IPS-NIHi7 (cell line): Measurements from ENCODE around the gene NANS.
A peak's percentile ranks its signal among the peaks of the same experiment; 100 is the strongest.

Experiments used
- DNase-seq: peaks from one replicate; pipeline ENCODE4 v3.0.0; 2012; ENCODE audit warnings: mixed read lengths; ENCODE audit errors: extremely low spot score

The NANS gene

DNA sequence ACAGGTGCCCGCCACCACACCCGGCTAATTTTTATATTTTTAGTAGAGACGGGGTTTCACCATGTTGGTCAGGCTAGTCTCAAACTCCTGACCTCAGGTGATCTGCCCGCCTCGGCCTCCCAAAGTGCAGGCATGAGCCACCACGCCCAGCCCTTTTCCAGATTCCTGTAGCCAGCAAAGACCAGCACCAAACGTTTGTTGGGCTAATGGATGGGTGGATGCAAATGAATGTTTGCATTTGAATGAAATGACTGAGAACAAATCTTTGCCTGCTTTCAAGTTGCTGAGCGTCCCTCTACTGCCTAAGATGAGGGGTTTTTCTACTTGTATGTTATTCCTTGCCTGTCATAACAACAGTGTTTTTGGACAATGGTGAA lies 20.0 kb downstream of the NANS start:
- peak; percentile 38 for DNase-seq

- no peak for DNase-seq
Measured at GRCh38 chr9:98078895-98079294, 22.4 kb downstream of the NANS start.

DNA sequence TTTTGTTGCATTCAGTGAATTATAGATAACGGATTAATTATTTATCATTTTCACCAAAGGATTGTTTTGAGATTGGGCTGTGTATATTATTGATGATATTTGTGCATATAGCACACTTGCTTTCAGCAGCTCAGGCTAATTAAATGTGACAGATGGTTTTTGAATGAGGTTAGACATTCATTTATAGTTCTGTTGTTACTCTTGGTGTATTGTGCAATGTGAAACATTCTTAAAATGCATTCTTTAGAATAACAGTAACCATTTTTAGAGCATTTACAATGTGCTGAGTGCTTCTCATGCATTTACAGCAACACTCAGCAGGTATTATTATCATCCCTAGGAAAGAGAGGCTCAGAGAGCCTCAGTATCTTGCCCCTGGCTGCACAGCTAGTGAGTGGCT lies 23.8 kb downstream of the NANS start:
- no peak for DNase-seq

DNA sequence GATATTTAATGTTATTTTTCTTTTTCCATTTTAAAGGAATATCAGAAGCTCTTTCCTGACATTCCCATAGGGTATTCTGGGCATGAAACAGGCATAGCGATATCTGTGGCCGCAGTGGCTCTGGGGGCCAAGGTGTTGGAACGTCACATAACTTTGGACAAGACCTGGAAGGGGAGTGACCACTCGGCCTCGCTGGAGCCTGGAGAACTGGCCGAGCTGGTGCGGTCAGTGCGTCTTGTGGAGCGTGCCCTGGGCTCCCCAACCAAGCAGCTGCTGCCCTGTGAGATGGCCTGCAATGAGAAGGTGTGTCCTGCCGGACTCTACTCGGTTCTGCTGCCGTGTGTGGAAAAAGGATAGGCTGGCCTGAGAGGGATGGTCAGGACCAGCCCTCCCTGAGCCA lies 24.2 kb downstream of the NANS start:
- no peak for DNase-seq

- no peak for DNase-seq
Measured at GRCh38 chr9:98081477-98082219, 25.1 kb downstream of the NANS start.

- DNase-seq: no peak
Measured at GRCh38 chr9:98083061-98083501, 26.5 kb downstream of the NANS start.

GRCh38 chr9:98083566-98084183 lies 27.1 kb downstream of the NANS start:
- no peak for DNase-seq

- no peak for DNase-seq
Measured at GRCh38 chr9:98084396-98084795, 27.9 kb downstream of the NANS start.

DNA sequence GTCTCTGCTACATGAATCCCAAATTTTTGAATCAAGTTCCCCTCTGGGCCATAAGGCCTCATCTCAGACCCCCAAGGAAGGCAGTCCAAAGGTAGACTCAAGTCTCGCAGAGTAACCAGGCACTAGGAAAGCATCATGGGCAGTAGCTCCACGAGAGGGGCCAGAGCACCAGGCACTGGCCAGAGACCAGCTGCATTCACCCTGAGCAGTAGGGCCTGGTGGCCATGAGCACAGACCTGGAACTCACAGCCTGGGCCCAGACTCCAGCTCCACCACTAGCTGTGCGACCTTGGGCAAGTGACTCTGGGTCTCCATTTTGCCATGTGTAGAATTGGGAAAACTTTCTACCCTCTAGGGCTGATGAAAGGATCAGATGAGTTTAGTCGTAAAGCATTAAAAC lies 28.5 kb downstream of the NANS start:
- no peak for DNase-seq

DNA sequence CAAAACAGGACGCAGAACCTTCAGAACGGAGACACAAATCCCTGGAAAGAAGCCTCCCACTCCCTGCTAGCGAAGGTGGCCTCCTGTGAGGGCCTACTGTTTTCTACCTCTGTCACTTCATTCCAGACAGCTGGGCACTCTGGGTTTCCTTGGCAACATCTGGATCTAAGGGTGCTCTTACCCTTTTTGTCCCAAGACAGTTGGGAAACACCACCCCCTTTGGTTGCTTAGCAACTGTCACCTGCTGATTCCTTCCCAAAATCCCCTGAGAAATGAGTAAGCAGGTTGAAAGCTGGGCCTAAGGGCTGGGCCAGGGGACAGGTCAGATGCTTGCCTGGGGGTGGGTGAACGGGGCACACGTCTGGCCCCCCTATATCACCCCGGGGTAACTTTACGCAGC lies 29.4 kb downstream of the NANS start:
- DNase-seq: peak; percentile 50

DNA sequence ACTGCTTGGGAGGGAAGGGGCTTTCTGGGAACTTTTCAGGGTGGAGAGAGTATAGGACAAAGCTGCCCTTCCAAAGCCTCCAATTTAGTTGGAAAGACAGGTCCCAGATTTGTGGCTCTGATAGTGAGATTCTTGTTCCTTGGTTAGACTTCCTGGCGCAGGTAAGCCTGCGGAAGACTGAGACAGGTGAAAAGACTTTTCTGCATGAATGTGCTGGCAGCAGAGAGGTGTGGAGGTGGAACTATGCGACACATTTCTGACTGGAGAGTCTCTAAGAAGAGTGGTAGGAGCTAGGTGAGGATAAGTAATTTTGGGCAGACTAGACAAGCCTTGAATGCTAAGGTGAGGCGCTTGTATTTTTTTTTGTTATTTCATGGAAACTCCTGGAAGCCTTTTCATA lies 29.9 kb downstream of the NANS start:
- DNase-seq: no peak

GRCh38 chr9:98087420-98088354 lies 31.2 kb downstream of the NANS start:
- DNase-seq: peak; percentile 82

- DNase-seq: peak; percentile 73
Measured at GRCh38 chr9:98090674-98091073, 34.1 kb downstream of the NANS start.

DNA sequence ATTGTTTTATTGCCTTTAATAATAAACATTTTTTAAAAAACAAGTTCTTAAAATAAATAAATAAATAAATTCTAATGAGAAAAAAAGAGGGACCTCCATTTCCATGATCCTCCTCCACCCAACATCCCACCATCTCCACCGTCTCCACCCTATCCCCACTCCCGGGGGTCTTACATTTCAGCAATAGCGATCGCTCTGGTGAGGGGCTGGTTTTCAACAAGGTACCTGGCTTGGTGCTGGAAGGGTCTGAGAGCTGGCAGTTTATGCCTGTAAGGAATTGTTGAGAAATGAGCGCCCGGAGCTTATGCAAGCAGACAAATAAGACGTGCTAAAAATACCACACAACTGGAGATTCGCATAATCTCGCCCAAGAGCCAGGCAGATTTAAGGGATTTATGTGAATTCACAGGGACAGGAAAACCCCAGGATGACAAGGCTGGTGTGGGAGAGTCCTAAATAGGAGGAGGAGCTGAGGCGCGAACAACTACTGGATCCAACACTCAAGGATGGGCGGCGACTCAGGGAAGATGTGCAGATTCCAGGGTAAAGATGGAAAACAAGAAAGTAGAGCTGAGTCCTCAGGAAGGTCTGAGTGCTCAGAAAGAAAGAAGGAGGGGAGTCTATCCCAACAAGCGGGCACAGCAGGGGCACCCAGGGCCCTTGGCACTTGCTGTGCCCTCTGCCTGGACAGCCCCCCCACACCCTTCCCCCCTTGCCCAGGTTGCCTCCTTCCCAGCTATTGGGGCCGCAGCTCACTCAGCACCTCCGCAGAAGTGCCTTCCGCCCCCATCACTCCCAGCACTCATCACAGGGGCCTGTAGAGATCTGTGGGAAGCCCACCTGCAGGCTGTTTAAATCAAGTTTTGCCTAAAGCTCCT lies 35.4 kb downstream of the NANS start:
- DNase-seq: peak; percentile 54

- no peak for DNase-seq
Measured at GRCh38 chr9:98092613-98092931, 36.0 kb downstream of the NANS start.

DNA sequence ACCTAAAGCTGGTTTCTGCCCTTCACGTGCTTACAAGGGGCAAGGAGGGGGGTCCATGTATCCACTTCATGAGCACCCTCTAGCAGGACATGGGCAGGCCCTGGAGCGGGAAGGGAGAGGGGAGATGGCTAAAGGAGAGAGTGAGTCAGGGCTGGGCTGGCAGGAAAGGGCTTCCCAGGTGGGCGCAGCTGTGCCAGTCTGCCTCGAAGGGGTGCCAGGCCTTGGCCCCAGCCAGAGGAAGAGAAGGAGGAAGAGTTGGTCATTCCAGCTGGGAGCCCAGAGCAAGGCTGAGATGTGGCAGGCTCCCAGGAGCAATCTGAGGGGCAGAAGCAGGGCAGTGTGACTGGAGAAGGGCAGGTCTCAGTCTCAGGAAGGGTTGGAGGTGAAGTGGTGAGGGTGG lies 37.8 kb downstream of the NANS start:
- no peak for DNase-seq

DNA sequence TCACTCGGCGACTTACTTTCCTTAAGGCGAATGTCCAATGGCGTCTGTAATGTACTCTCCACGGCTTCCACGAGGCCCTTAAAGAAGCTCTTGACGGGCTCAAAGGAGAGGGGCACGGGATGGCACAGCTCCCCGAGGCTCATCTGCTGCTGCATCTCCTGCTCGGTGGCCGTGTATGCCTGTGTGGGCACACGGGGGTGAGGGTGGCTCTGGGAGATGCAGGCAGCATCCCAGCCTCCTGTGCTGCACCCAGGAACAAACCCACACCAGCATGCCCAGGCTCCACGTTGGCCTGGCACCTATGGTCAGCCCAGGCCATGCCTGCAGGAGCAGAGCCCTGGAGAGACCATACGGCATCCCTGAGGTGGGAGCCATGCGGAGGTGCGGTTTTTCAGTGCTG lies 38.3 kb downstream of the NANS start:
- DNase-seq: no peak

DNA sequence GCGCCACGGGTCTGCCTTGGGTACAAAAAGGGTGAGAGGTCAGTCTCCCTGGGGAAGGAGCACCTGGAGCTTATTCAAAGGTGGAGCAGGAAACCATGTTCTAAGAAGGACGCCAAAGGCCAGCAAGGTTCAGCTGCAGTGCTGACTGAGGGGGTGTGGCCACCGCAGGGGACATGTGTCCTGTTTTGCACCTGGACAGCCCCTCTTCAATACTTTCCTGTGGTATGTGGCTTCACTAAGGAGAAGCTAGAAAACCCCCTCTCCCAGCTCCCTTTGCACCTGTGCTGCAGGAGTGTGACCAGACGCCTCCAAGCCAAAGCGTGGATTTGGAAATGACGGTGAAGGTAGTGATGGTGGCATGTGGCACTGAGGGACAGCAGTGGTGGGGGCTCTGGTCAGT lies 38.9 kb downstream of the NANS start:
- DNase-seq: no peak

DNA sequence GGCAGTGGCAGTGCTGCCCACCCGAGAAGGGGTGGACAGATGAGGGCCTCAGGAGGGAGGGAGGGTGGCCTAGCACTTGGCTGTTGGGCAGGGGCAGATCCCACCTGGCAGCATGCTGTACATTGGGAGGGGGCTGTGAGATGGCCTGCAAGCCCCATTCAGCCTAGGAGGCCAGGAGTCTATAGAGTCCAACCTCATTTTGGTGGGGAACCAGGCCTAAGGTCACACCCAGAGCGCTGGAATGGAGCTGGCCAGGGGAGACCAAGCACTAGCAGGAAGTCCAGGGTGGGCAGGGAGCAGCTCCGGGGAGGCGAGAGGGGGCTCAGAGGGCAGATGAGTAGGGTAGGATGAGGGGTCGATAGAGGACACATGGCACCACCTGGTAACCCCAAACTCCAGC lies 39.6 kb downstream of the NANS start:
- DNase-seq: no peak

- no peak for DNase-seq
Measured at GRCh38 chr9:98097836-98098235, 41.3 kb downstream of the NANS start.

DNA sequence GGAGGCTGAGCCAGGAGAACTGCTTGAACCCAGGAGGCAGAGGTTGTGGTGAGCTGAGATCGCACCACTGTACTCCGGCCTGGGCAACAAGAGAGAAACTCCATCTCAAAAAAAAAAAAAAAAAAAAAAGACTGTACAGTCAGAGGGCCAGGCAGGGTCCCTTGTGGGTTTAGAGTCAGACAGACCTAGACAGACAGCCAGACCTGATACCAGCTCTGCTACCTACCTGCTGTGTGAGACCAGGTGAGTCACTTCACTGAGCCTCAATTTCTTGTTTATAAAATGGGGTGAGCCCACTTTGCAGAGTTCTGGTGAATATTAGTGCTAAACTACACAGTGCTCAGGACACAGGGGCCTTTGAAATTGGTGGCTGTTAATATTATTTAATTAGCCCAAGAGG lies 42.8 kb downstream of the NANS start:
- DNase-seq: no peak

- DNase-seq: no peak
Measured at GRCh38 chr9:98099898-98100297, 43.4 kb downstream of the NANS start.
